ENCODE results near the gene DGKI.

- TF ChIP-seq, protein P1, sequence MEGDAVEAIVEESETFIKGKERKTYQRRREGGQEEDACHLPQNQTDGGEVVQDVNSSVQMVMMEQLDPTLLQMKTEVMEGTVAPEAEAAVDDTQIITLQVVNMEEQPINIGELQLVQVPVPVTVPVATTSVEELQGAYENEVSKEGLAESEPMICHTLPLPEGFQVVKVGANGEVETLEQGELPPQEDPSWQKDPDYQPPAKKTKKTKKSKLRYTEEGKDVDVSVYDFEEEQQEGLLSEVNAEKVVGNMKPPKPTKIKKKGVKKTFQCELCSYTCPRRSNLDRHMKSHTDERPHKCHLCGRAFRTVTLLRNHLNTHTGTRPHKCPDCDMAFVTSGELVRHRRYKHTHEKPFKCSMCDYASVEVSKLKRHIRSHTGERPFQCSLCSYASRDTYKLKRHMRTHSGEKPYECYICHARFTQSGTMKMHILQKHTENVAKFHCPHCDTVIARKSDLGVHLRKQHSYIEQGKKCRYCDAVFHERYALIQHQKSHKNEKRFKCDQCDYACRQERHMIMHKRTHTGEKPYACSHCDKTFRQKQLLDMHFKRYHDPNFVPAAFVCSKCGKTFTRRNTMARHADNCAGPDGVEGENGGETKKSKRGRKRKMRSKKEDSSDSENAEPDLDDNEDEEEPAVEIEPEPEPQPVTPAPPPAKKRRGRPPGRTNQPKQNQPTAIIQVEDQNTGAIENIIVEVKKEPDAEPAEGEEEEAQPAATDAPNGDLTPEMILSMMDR (IDR thresholded peaks at IDR 0.05): no peak
- TF ChIP-seq REST (IDR thresholded peaks at IDR 0.05; ENCODE audit: insufficient read depth in 1 of 2, low read depth in 2 of 2, low read length in 1 of 2) (no peak), TCF7L2 (IDR thresholded peaks at IDR 0.05; ENCODE audit: low read depth, low read length) (no peak), POLR2AphosphoS5 (IDR thresholded peaks at IDR 0.05; ENCODE audit: low read depth, low read length) (no peak), SIN3A (IDR thresholded peaks at IDR 0.05; ENCODE audit: borderline replicate concordance, insufficient read depth, low read depth, low read length) (no peak)
These were observed 211.6 kb downstream of the DGKI start for GRCh38 chr7:137635132-137635531.
